Stimulated activated CD4-positive, alpha-beta T cell treated with anti-CD3 and anti-CD28 coated beads, Interleukin-2, amount 100 ng/mL, for 48 hours (primary cell): Measurements from ENCODE around the gene CAND2.
"Not testable (repeated sequence)": the region's sequence is repeated elsewhere in the genome, so short reads cannot be mapped to it uniquely, and the experiment has no call there.

Experiments used
- DNase-seq, 2 donors: peaks; one replicate each; pipeline ENCODE4 v3.0.0-alpha.2; 2020

CAND2 gene

DNA sequence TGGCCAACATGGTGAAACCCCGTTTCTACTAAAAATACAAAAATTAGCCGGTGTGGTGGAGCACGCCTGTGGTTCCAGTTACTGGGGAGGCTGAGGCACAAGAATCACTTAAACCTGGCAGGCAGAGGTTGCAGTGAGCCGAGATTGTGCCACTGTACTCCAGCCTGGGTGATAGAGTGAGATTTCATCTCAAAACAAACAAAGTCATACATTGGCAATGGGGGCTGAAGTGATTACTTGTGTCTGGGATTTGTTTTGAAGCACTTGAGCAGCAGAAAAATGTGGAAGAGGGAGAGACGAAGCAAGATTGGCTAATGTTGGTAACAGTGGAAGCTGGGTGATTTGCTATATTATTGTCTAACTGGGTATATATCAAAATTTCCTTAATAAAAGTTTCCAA is 24.0 kb upstream of the CAND2 start:
- DNase-seq = no peak

DNA sequence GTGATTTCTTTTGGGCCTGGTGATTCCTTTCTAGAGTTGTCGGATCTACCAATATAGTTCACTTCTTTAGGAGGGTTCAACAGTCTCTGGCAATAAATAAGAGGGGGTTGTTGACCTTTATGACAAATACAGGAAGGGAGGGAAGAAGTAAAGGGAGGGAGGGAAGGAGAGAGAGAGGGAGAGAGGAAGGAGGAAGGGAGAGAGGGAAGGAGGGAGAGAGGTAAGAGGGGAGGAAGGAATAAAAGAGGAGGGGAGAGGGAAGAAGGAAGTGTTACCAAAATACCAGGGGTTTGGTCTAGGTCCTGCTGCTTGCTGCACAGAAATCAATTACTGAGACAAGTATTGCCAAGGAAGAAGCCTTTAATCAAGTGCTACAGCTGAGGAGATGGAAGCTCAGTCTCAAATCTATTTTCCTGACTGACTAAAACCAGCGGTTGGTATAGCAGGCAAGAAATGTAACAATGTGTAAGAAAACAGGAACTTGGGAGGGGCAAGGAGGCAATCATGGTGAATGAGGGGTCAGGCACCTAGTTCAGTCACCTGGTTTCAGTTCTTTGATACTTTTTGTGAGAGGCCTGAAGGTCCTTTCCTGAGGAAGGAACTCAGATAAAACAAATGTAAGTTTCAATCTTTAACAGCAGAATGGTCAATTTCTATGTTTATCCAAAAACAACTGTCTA is 23.3 kb upstream of the CAND2 start:
- DNase-seq = no peak

DNA sequence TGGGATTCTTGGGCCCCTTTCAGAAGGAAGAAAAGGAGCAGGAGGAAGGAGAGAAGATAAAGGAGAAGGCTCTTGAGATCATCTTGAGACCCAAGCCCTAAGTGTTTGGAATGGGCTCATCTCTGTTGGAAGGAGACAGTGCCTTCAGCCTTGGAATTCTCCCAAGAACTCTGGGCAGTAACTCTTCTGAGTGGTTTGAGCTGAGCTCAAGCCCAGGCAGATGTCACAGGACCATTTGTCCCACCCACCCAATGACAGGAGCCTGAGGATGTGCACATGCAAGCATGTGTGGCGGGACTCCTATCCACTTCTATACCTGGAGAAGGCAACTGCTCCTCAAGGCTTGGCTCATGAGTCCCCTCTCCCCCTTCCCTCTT is 22.8 kb upstream of the CAND2 start:
- no peak for DNase-seq

DNA sequence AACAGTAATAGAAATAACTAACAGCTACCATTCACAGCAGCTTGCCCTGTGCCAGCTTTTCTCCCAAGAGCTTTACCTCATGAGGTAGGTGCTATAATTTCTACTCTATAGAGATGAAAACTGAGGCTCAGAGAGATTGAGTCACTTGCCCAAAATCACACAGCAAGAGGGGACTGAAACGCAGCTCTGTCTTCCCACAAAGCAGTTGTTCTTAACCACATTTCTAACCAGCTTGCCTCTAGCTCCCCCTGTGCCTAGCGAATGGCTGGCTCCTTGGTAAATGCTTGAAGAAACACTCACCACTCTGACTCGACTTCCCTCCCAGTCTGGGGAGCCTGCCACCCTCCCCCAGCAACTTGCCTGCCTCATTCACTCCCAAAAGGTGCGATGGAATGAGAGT is 21.9 kb upstream of the CAND2 start:
- no peak for DNase-seq

DNA sequence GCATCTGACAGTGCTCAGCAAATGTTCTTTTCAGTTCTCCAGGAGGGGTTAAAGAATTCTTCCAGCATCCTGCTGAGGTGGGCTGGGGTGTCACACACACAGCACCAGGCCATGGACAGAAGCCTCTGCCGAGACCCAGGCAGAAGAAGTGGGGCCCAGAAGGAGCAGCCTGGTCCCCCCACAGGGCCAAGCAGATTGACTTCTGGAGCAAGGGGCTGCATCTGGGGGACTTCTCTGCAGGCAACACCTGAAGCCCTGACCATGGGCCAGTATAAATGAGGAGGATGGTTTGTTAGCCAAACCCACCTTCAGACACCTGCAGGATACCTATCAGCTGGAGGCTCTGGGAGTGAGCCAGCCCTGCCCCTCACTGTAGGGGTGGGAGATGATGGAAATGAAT is 21.3 kb upstream of the CAND2 start:
- DNase-seq = no peak

DNA sequence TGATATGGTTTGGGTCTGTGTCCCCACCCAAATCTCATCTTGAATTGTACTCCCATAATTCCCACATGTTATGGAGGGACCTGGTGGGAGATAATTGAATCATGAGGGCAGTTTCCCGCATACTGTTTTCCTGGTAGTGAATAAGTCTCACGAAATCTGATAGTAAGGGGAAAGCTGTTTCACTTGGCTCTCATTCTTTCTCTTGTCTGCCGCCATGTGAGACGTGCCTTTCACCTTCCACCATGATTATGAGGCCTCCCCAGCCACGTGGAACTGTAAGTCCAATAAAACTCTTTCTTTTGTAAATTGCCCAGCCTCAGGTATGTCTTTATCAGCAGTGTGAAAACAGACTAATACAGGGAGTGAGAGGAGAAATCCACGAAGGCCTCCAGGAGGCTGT is 20.5 kb upstream of the CAND2 start:
- DNase-seq = not testable (repeated sequence)

DNA sequence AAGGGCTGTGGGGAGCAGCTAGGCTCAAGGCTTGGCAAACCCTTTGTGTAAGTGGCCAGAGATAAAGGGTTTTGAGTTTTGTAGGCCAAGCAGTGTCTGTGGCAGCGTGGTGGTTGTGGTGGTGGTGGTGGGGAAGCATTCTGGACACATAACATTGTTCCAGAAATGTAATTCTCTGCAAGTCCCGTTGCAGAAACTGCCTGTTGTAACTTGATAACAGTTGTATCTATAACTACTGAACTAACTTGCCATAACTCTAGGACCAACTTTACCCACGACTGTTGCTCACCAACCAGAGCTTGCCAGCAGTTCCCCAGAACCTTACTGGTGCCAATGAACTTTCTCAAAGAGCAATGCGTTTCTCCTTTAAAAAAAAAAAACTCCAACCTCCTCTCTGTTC is 19.3 kb upstream of the CAND2 start:
- DNase-seq = no peak

DNA sequence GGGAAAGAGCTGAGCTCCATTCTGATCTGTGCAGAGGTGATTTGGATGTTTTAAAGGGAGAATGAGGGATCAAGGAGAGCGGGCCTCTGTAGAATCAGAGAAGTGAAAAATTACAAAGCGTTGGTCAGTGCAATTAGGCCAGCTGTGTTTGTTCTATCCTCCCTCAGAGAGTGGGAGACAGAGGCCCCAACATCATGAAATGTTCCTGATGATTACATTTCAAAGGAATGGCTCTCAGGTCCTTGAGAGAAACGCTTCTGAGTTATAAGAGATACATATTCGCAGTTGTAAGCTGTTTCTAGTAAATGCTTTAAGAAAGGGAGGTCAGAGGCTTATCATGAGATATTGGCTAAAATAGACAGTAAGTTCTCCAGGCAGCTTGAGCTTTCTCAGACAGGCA is 15.7 kb upstream of the CAND2 start:
- DNase-seq = no peak

DNA sequence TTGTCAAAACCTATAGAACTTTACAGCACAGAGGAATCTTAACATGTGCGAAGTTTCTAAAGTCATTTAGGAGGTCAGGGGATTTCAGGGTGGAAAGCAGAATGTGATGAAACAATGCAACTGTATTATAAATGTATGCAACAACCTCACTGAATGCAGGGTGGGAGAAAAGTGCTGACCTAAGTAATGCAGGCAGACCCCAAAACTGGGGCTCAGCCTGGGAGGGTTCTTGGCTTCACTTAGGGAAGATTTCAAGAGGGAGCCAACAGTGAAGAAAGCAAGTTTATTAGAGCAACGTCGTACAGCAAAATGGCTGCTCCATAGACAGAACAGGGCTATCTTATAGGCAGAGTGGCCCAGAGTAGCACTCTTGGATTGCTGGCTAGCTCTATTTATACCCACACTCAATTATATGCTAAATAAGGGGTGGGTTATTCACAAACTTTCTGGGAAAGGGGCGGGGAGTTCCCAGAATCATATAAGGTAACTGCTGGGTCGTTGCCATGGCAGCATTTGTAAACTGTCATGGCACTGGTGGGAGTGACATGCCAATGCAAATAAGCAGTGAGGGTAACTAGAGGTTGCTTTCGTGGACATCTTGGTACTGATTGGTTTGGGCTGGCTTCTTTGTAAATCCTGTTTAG is 14.2 kb upstream of the CAND2 start:
- no peak for DNase-seq

DNA sequence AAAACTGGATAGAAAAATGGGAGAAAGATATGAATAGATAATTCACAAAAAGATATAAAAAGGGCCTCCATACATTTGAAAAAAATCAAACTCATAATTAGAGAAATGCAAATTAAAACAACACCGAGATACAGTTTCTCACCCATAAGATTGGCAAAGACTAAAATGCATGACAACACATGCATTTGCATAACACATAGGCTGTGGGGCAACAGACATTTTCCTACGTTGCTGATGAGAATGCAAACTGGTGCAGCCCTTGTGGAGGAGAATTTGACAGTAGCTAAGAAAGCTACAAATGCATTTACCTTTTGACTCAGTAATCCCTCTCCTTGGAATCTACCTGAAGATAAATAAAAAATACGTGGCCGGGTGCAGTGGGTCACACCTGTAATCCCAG is 11.4 kb upstream of the CAND2 start:
- DNase-seq = no peak

DNA sequence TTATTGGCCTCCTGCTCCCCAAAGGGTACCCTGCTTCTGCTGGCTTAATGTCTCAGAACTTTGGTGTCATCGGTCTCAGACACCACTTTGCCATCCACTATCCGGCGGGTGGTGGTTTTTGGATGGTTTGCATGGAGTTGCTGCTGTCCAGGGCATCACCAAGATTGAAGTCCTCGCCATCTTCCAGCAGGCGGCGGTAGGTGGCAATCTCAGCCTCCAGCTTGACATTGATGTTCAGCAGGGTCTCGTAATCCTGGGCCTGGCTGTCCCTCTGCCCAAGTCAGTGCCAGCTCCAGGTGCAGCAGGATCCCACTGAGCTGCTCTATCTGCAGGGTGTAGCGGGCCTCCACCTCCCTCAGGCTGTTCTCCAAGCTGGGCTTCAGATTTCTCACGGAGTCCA is 9.1 kb upstream of the CAND2 start:
- peak; percentile 45 to 67 for DNase-seq

DNA sequence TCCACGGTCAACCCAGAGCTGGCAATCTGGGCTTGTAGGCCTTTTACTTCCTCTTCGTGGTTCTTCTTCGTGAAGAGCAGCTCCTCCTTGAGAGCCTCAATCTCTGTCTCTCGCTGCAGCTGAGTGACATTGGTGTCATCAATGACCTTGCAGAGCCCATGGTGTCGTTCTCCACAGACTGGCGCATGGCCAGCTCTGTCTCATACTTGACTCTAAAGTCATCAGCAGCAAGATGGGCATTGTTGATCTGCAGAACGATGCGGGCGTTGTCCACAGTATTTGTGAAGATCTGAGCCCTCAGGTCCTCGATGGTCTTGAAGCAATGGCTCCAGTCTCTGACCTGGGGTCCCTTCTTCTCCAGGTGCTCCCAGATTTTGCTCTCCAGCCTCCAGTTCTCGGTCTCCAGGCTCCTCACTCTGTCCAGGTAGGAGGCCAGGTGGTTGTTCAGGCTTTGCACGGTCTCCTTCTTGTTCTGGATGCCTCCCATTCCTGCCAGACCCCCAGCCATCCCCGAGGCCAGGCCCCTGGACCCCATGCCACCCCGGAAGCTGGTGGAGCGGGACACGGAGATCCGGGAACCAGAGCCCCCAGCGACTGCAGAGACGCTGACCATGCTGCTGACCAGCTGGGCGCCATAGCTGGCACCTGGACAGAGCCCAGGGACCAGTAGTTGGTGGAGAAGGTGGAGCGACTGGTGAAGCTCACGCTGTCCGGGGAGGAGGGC is 8.4 kb upstream of the CAND2 start:
- DNase-seq = not testable (repeated sequence)

DNA sequence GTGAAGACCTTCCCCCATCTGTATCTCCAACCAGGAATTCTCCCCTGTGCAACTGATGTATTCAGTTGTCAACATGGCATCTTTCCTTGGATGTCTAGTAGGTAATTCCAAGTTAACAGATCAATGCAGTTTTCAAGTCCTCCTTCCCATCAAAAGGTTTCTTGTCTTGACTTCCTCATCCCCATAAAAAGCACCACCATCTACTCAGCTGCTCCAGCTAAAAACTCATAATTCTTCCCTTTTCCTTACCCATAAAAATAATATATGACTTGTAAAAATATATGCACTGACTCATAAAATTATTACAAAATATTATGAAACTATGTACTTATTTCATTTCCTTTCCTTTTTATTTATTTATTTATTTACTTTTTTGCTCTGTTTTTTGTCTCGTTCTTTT is 5.0 kb upstream of the CAND2 start:
- no peak for DNase-seq

DNA sequence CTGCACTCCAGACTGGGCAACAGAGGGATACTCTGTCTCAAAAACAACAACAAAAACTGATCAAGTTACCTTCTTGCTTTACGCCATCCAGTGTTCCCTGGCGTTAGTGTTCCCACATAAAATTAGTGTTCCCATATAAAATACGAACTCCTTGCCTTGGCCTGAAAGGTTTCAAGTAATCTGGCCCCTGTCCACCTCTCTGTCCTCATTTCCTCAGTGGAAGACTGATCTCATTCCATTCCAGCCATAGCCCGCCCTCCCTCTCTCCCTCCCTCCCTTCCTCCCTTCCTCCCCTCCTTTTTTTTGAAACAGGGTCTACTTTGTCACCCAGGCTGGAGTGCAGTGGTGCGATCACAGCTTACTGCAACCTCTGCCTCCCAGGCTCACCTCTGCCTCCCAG is 2.8 kb upstream of the CAND2 start:
- DNase-seq = no peak

DNA sequence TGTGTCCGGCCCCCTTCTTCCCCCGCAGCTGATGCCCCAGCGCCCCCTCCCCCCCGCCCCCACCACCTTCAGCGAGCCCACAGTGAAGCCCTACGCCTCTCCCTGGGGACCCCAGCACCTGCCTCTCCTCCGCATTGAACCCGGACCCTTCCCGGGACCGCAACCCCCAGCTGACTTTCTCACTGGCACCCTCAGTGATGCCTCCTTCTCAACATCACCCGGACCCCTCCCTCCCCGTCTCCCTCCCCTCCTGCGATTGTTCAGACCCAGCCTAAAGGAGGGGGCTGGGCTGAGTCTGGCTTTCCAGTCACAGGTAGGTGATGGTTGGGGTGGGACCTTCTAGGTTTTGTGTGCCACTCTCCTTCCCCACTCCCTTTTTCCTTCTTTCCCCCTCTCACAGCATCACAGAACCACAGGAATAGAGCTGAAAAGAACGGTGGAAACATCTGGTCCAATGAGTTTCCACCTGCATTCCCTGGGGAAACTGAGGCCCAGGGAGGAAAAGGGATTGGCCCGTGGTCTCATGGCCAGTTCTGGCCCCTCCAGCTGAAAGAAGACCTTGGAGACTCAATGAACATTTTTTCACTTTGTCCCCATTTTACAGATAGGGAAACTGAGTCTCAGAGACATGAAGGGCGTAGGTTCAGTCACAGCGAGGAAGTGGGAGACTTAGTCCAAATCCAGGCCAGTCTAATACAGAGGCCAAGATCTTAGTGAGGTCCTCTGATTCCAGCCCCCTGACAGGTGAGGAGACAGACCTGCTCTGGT is 828 bp downstream of the CAND2 start:
- no peak for DNase-seq

DNA sequence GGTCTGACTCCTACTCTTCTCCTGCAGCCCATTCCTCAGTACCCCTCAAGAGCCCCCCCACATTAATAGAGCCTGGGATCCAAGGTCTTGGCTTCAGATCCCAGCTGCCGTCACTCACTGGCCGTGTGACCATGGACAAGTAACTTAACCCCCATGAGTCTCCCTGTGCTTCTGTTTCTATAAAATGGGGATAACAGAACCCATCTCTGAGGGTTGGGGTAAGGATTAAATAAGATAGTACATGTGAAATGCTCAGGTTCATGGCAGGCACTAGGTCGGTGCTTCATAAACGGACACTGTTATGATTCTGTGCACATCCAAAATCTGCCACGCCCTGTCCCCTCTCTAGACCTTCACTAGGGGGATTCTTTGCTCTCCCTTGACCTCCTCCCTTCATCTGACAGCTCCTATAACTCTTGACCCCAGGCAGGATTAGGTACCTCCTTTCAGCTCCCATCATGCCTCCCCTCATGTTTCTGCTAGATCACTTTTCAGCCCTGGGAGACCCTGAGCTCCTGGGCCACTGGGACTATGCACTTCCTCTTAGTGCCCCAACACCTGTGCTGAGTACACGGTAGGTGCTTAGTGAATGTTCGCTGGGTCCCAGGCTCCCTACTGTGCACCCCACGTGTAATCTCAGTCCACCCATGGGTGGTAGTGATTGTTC is 1.5 kb downstream of the CAND2 start:
- no peak for DNase-seq

DNA sequence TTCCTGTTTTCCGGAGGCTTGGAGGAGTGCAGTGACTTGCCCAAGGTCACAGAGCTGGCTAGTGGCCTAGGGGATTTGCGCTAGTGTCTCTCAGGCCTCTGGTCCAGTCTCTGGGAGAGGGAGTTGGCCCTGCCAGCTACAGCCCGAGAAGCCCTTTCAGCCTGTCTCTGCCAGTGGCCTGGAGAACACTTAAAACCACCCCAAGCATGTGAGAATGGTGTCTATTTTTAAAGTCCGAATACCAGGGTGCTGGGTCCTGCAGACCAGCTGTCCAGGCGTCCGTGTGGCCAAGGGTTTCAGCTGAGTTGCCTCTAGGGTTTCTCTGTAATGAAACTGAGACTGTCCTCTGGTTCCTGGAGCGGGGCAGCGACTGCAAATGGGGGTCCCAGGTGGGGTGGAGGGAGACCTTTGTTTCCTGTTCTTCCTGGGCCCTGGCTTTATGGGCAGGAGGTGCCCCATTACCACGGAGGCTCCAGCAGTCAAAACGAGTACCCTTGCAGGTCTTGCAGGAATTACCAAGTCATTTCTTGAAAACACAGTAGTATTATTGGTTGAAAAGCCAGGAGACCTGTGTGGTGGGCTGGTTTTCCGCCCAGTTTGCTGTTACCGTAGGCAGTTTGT is 2.2 kb downstream of the CAND2 start:
- no peak for DNase-seq

DNA sequence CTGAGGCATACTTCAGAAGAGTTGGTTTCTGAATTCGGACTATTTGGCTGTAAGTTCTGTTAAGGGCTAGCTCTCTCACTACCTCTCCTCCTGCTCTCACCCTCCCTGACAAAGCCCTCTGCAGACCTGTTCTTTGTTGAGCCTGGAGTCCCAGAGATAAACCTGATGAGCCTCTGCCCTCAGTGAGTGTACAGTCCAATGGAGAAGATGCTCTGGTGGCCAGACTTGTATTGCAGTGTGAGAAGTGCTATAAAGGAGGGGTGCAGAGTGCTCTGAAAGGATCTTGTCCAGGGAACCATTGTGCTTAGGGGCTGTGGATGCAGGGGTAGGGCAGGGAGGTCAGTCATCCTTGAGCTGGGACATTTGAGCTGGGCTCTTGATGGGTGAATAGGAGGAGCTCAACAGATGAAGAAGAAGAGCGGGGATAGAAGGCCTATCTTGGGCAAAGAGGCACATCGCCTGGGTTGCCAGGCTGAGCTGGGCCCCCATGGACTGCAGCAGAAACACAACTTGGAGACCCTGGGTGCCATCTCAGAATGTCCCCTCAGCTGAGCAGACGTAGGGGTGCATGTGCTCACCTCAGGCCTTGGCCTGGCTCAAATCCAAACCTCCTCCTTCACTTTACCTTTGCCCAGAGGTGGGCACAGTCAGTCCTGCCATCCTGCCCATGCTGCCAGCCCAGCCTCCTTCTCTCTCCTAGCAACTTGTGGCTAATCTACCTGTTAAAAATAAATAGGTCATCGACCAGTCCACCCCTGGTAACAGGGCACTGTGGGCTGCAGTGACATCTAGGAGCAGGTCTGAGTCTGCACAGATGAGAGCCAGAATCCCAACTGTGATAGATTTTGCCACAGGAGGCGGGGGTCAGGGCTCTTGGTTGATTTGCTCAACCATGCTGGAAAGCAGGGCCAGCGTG is 3.3 kb downstream of the CAND2 start:
- DNase-seq = no peak

DNA sequence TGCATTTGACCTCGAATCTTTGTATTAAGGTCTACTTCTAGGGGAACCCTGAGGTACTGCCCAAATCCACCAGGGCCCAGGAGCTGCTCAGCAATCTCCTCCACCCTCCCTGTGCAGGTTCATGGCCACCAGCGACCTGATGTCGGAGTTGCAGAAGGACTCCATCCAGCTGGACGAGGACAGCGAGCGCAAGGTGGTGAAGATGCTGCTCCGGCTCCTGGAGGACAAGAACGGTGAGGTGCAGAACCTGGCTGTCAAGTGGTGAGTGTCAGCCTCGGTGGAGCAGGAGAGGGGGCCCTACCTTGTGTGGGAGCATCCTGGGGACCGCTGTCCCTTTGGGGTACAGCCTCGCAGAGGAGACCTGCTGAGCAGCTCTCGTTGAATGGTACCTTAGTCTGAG is 6.9 kb downstream of the CAND2 start:
- DNase-seq = no peak

DNA sequence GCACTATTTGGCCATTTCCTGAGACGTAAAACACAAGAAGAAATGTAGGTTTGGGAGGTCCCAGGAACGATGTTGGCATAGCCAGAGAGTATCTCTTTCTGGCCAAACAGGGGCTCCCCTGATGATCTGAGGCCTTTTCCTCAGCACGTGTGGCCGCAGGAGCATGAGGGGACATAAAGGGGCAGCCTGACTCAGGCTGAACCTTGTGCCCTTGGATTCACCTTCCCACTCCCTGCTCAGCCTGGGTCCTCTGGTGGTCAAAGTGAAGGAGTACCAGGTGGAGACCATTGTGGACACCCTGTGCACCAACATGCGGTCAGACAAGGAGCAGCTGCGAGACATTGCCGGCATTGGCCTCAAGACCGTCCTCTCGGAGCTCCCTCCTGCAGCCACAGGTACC is 10.6 kb downstream of the CAND2 start:
- DNase-seq = no peak

DNA sequence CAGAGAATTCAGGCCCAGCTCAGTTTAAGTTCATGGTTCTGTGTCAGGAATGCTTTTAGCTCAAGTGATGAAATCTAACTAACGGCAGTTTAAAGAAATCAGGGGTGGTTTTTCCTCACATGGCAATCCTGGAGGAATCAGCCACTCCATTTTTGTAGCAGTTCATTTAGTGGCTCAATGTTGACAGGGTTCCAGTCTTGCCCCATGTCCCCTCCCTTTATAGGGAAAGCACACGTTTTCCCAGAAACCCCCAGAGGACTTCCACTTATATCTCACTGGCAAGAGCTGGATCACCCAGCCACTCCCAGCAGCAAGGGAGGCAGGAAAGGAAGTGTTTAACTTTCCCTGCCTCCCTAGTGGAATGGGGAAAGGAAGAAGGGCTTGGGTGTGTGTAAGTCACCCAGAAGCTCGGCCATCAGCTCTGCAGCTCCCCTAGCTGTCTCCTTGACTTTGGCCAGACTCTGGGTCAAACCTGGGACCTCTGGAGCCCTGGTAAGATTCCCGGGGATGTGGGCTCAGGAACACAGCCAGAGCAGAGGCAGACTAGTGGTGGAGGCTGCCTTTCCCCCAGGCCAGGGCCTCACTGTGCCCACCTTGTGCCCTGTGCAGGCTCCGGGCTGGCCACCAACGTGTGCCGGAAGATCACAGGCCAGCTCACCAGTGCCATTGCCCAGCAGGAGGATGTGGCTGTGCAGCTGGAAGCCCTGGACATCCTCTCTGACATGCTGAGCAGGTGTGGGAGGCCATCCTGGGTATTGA is 11.3 kb downstream of the CAND2 start:
- no peak for DNase-seq
